SJCRH30 (cell line): ENCODE data around the gene MAPT. TPM values are rescaled to one million over a fixed set of nuclear protein-coding genes. Genes with fewer than 3 reads are reported as not detected.
"Not testable (repeated sequence)": the region's sequence is repeated elsewhere in the genome, so short reads cannot be mapped to it uniquely, and the experiment has no call there.

ENCODE experiments used
- DNase-seq, 2 experiments: peaks; one replicate each; pipeline ENCODE4 v3.0.0-alpha.2; 2015 to 2020
- H3K27ac ChIP-seq: fragments of 250-450 bp; sonication (Bioruptor Pico); 2 replicates; pipeline ENCODE4 v1.5.1; 2020; ENCODE audit warnings: mild to moderate bottlenecking, moderate library complexity
- H3K27me3 ChIP-seq: fragments of 250-450 bp; sonication (Bioruptor Pico); 2 replicates; pipeline ENCODE4 v1.5.1; 2020; ENCODE audit warnings: mild to moderate bottlenecking, moderate library complexity
- H3K36me3 ChIP-seq: fragments of 250-450 bp; sonication (Bioruptor Pico); 2 replicates; pipeline ENCODE4 v1.5.1; 2020; ENCODE audit warnings: mild to moderate bottlenecking, moderate library complexity
- H3K4me1 ChIP-seq: fragments of 250-450 bp; sonication (Bioruptor Pico); 2 replicates; pipeline ENCODE4 v1.5.1; 2020; ENCODE audit warnings: mild to moderate bottlenecking, moderate library complexity
- H3K4me3 ChIP-seq: fragments of 250-450 bp; sonication (Bioruptor Pico); 2 replicates; pipeline ENCODE4 v1.5.1; 2020; ENCODE audit warnings: mild to moderate bottlenecking, moderate library complexity
- H3K9me3 ChIP-seq: fragments of 250-450 bp; sonication (Bioruptor Pico); replicated peaks from 2 replicates; pipeline ENCODE4 v1.5.1; 2020; ENCODE audit warnings: mild to moderate bottlenecking, moderate library complexity
- total RNA-seq: library from RNA; depleted of rRNA; stranded (reverse); fragments of >200 nt; shearing (Covaris generic); gene quantifications from 2 replicates; pipeline ENCODE4 v1.2.3, GENCODE V29; 2014

Gene MAPT
- total RNA-seq, 1 experiment from 2014 or later, result 1.8 TPM

GRCh38 chr17:45953561-45953960 lies 59.2 kb downstream of the MAPT start:
- H3K27me3 ChIP-seq, result peaks cover 4% of the 10 kb centered on the region; the same call in 1 of the 2 replicates
- no peaks in the 10 kb centered on the region for H3K9me3 ChIP-seq
- no peak overlapping the region for H3K27ac ChIP-seq
- no peak overlapping the region for H3K4me3 ChIP-seq
- DNase-seq, result no peak
- no peaks in the 10 kb centered on the region for H3K36me3 ChIP-seq
- H3K4me1 ChIP-seq, result no peaks in the 10 kb centered on the region

- Histone ChIP-seq H3K27me3 (no peaks in the 10 kb centered on the region), H3K9me3 (no peaks in the 10 kb centered on the region), H3K4me1 (no peaks in the 10 kb centered on the region), H3K36me3 (no peaks in the 10 kb centered on the region), H3K4me3 (no peak overlapping the region), H3K27ac (no peak overlapping the region)
- no peak for DNase-seq
Measured at GRCh38 chr17:45954914-45955313, 60.6 kb downstream of the MAPT start.

- Histone ChIP-seq H3K9me3 (no peaks in the 10 kb centered on the region), H3K4me3 (no peak overlapping the region), H3K27me3 (no peaks in the 10 kb centered on the region), H3K36me3 (no peaks in the 10 kb centered on the region), H3K27ac (no peak overlapping the region), H3K4me1 (no peaks in the 10 kb centered on the region)
- no peak for DNase-seq
Measured at GRCh38 chr17:45955326-45955725, 61.0 kb downstream of the MAPT start.

GRCh38 chr17:45956090-45956489 lies 61.7 kb downstream of the MAPT start:
- Histone ChIP-seq H3K36me3 (no peaks in the 10 kb centered on the region), H3K4me1 (no peaks in the 10 kb centered on the region), H3K27ac (no peak overlapping the region), H3K27me3 (no peaks in the 10 kb centered on the region), H3K9me3 (no peaks in the 10 kb centered on the region), H3K4me3 (no peak overlapping the region)
- no peak for DNase-seq

GRCh38 chr17:45956746-45957145 lies 62.4 kb downstream of the MAPT start:
- H3K27ac ChIP-seq, H3K4me3 ChIP-seq: not testable (repeated sequence)

GRCh38 chr17:45958307-45958706 lies 64.0 kb downstream of the MAPT start:
- Histone ChIP-seq H3K4me3 (no peak overlapping the region), H3K9me3 (no peaks in the 10 kb centered on the region), H3K4me1 (no peaks in the 10 kb centered on the region), H3K36me3 (no peaks in the 10 kb centered on the region), H3K27me3 (no peaks in the 10 kb centered on the region), H3K27ac (no peak overlapping the region)
- no peak for DNase-seq

More at GRCh38 chr17:45956746-45957145, 62.4 kb downstream of the MAPT start:
- not testable (repeated sequence) for H3K27me3 ChIP-seq, H3K9me3 ChIP-seq, H3K4me1 ChIP-seq, H3K36me3 ChIP-seq, DNase-seq

- Histone ChIP-seq H3K27me3 (no peaks in the 10 kb centered on the region), H3K9me3 (no peaks in the 10 kb centered on the region), H3K27ac (no peak overlapping the region), H3K4me3 (no peak overlapping the region), H3K36me3 (no peaks in the 10 kb centered on the region), H3K4me1 (no peaks in the 10 kb centered on the region)
- DNase-seq, result no peak
Measured at GRCh38 chr17:45958994-45959665, 64.8 kb downstream of the MAPT start.

- Histone ChIP-seq H3K27me3 (no peaks in the 10 kb centered on the region), H3K36me3 (no peaks in the 10 kb centered on the region), H3K4me3 (no peak overlapping the region), H3K27ac (no peak overlapping the region), H3K9me3 (no peaks in the 10 kb centered on the region), H3K4me1 (no peaks in the 10 kb centered on the region)
- no peak for DNase-seq
Measured at GRCh38 chr17:45960311-45960710, 66.0 kb downstream of the MAPT start.

GRCh38 chr17:45961206-45961605 lies 66.9 kb downstream of the MAPT start:
- no peak for DNase-seq
- no peak overlapping the region for H3K27ac ChIP-seq
- H3K36me3 ChIP-seq, result no peaks in the 10 kb centered on the region
- H3K4me1 ChIP-seq, result no peaks in the 10 kb centered on the region
- H3K4me3 ChIP-seq, result no peak overlapping the region
- no peaks in the 10 kb centered on the region for H3K27me3 ChIP-seq
- no peaks in the 10 kb centered on the region for H3K9me3 ChIP-seq

GRCh38 chr17:45962221-45962972 lies 68.0 kb downstream of the MAPT start:
- H3K27me3 ChIP-seq, result no peaks in the 10 kb centered on the region
- H3K4me3 ChIP-seq, result no peak overlapping the region
- no peaks in the 10 kb centered on the region for H3K4me1 ChIP-seq
- no peak for DNase-seq
- no peaks in the 10 kb centered on the region for H3K36me3 ChIP-seq
- H3K27ac ChIP-seq, result no peak overlapping the region
- H3K9me3 ChIP-seq, result no peaks in the 10 kb centered on the region

- Histone ChIP-seq H3K36me3 (no peaks in the 10 kb centered on the region), H3K27ac (no peak overlapping the region), H3K4me3 (no peak overlapping the region), H3K4me1 (no peaks in the 10 kb centered on the region), H3K9me3 (no peaks in the 10 kb centered on the region), H3K27me3 (no peaks in the 10 kb centered on the region)
- no peak for DNase-seq
Measured at GRCh38 chr17:45963283-45963682, 68.9 kb downstream of the MAPT start.

GRCh38 chr17:45963889-45964288 lies 69.5 kb downstream of the MAPT start:
- H3K9me3 ChIP-seq, result no peaks in the 10 kb centered on the region
- H3K27ac ChIP-seq, result no peak overlapping the region
- no peak for DNase-seq
- H3K36me3 ChIP-seq, result no peaks in the 10 kb centered on the region
- no peaks in the 10 kb centered on the region for H3K4me1 ChIP-seq
- no peaks in the 10 kb centered on the region for H3K27me3 ChIP-seq
- H3K4me3 ChIP-seq, result no peak overlapping the region

- Histone ChIP-seq H3K4me1 (no peaks in the 10 kb centered on the region), H3K9me3 (no peaks in the 10 kb centered on the region), H3K36me3 (no peaks in the 10 kb centered on the region), H3K27ac (no peak overlapping the region), H3K4me3 (no peak overlapping the region), H3K27me3 (no peaks in the 10 kb centered on the region)
- DNase-seq, result no peak
Measured at GRCh38 chr17:45964634-45965033, 70.3 kb downstream of the MAPT start.

GRCh38 chr17:45965812-45966211 lies 71.5 kb downstream of the MAPT start:
- Histone ChIP-seq H3K4me1 (no peaks in the 10 kb centered on the region), H3K36me3 (no peaks in the 10 kb centered on the region), H3K27ac (no peak overlapping the region), H3K27me3 (no peaks in the 10 kb centered on the region), H3K9me3 (no peaks in the 10 kb centered on the region), H3K4me3 (no peak overlapping the region)
- DNase-seq, result no peak

- Histone ChIP-seq H3K9me3 (no peaks in the 10 kb centered on the region), H3K4me1 (no peaks in the 10 kb centered on the region), H3K36me3 (no peaks in the 10 kb centered on the region), H3K4me3 (no peak overlapping the region), H3K27me3 (no peaks in the 10 kb centered on the region), H3K27ac (no peak overlapping the region)
- no peak for DNase-seq
Measured at GRCh38 chr17:45966606-45967280, 72.4 kb downstream of the MAPT start.
